Panc1 (cell line): ENCODE measurements around the gene OAS2. TPM values are rescaled to one million over a fixed set of nuclear protein-coding genes. Genes with fewer than 3 reads are reported as not detected.
A peak's percentile ranks its signal among the peaks of the same experiment; 100 is the strongest.

Experiments used
- ATAC-seq: fragments of 200-7000 bp; cut with Tn5 transposase; 2 replicates; pipeline ENCODE4 v1.9.1; 2020; ENCODE audit warnings: mild to moderate bottlenecking, moderate library complexity
- BruUV-seq: library from RNA; stranded (reverse); fragments of 400-500 nt; replicated peaks from 2 replicates; lab custom pipeline; 2021; lab: Mats Ljungman, UMichigan
- CTCF ChIA-PET: fragments of 300-600 bp; sonication (Branson Sonifier 250); formaldehyde crosslinking; loops from one replicate; lab custom pipeline; 2022; ENCODE audit warnings: antibody characterized with exemption; lab: Charles Lee
- POLR2A ChIA-PET: fragments of 300-600 bp; sonication (Branson Sonifier 250); formaldehyde crosslinking; loops from one replicate; lab custom pipeline; 2022; ENCODE audit warnings: antibody characterized with exemption; lab: Charles Lee
- DNase-seq: peaks from one replicate; pipeline ENCODE4 v3.0.0-alpha.2; 2010; ENCODE audit warnings: low read depth, low spot score
- H3K27ac ChIP-seq: 2 replicates; pipeline ENCODE4 v1.5.1; 2011; ENCODE audit warnings: mild to moderate bottlenecking, low read length, inconsistent platforms
- H3K27me3 ChIP-seq: fragments of 200-500 bp; sonication (Bioruptor generic); 2 replicates; pipeline ENCODE4 v1.6.0; 2014; ENCODE audit warnings: low read length, inconsistent platforms; ENCODE audit not compliant: control insufficient read depth, insufficient read depth
- H3K36me3 ChIP-seq: fragments of 200-500 bp; sonication (Bioruptor generic); 2 replicates; pipeline ENCODE4 v1.5.1; 2014; ENCODE audit warnings: inconsistent platforms, mild to moderate bottlenecking, low read length, moderate library complexity; ENCODE audit not compliant: control insufficient read depth, insufficient read depth
- H3K4me1 ChIP-seq: 2 replicates; pipeline ENCODE4 v1.5.1; 2011; ENCODE audit warnings: inconsistent platforms, mild to moderate bottlenecking, low read length, moderate library complexity; ENCODE audit not compliant: control insufficient read depth, insufficient read depth
- H3K4me3 ChIP-seq, 2 experiments: 2 replicates each; pipeline ENCODE4 v1.5.1; 2011 to 2012; ENCODE audit warnings: low read depth in 2 of 2, low read length in 2 of 2, mild to moderate bottlenecking in 2 of 2, inconsistent platforms in 1 of 2, moderate library complexity in 1 of 2
- H3K9me3 ChIP-seq: fragments of 200-500 bp; sonication (Bioruptor generic); 2 replicates; pipeline ENCODE4 v1.5.1; 2014; ENCODE audit warnings: low read depth, mild to moderate bottlenecking, inconsistent platforms, low read length, moderate library complexity; ENCODE audit not compliant: control insufficient read depth, insufficient read depth
- POLR2AphosphoS5 ChIP-seq: IDR thresholded peaks from 2 replicates; pipeline ENCODE4 v1.6.1; 2012; ENCODE audit warnings: mild to moderate bottlenecking, low read depth, low read length, moderate library complexity
- REST ChIP-seq, 2 experiments: IDR thresholded peaks; 2 replicates each; pipeline ENCODE4 v1.6.1; 2011 to 2012; ENCODE audit warnings: low read depth in 2 of 2, control low read depth in 1 of 2, low read length in 1 of 2, mild to moderate bottlenecking in 1 of 2, moderate library complexity in 1 of 2; ENCODE audit not compliant: insufficient read depth in 1 of 2
- SIN3A ChIP-seq: IDR thresholded peaks from 2 replicates; pipeline ENCODE4 v1.6.1; 2012; ENCODE audit warnings: low read depth, mild to moderate bottlenecking, low read length, moderate library complexity, borderline replicate concordance; ENCODE audit not compliant: insufficient read depth
- TCF7L2 ChIP-seq: IDR thresholded peaks from 2 replicates; pipeline ENCODE4 v1.6.1; 2011; ENCODE audit warnings: mild to moderate bottlenecking, low read depth, low read length, inconsistent platforms
- in situ Hi-C: cut with HindIII; loops from 2 replicates; pipeline ENCODE4 v1.10.0; 2016; ENCODE audit warnings: low sequenced_read_pairs, low pct_unique_long_range_greater_than_20kb
- intact Hi-C: fragments of 100-400 bp; cut with micrococcal nuclease; formaldehyde crosslinking; loops from one replicate; pipeline ENCODE4 v1.10.0; 2022; ENCODE audit not compliant: unreplicated experiment
- total RNA-seq: library from RNA; stranded (reverse); gene quantifications from one replicate; pipeline ENCODE4 v1.2.1, GENCODE V29; 2021; ENCODE audit not compliant: unreplicated experiment

Gene OAS2
- total RNA-seq, 1 experiment from 2014 or later: 2.7 TPM

GRCh38 chr12:112977641-112978040 lies 678 bp upstream of the OAS2 start:
- in situ Hi-C loops: no loop called here
- ChIA-PET CTCF (interaction anchor here (0.5 to 0.9 kb wide), 2 partner anchors 120 to 1726 kb away, joined by 3 read pairs; no protein-coding TSS in a partner anchor), POLR2A (no interaction called here)

GRCh38 chr12:112979041-112979680 lies 842 bp downstream of the OAS2 start:
- H3K27ac ChIP-seq: 0 out of 2 replicates have a peak overlapping the region, but pooled peaks have one; percentile 50
- peak; percentile 19; the same call in 1 of the 2 replicates for ATAC-seq

More at GRCh38 chr12:112977641-112978040, 678 bp upstream of the OAS2 start:
- H3K27ac ChIP-seq: peak overlapping the region; percentile 50; the same call in 1 of the 2 replicates
- peak overlapping the region; percentile 23 to 47; a peak in 3 of 4 replicates for H3K4me3 ChIP-seq
- DNase-seq (no peak), ATAC-seq (0 out of 2 replicates have a peak, but pooled peaks have one; percentile 33)
- no peaks in the 10 kb centered on the region for H3K4me1 ChIP-seq
- H3K27me3 ChIP-seq: no peaks in the 10 kb centered on the region
- H3K36me3 ChIP-seq: no peaks in the 10 kb centered on the region
- no peak for TF ChIP-seq REST (IDR thresholded peaks at IDR 0.05; ENCODE audit: insufficient read depth in 1 of 2, low read depth in 2 of 2, low read length in 1 of 2)
- TF ChIP-seq SIN3A: no peak
- BruUV-seq: no TSS peak
- no peaks in the 10 kb centered on the region for H3K9me3 ChIP-seq
- intact Hi-C loops: no loop called here

More at GRCh38 chr12:112979041-112979680, 842 bp downstream of the OAS2 start:
- intact Hi-C loops (no loop called here), in situ Hi-C loops (no loop called here)
- H3K27me3 ChIP-seq: no peaks in the 10 kb centered on the region
- H3K36me3 ChIP-seq: no peaks in the 10 kb centered on the region
- no peaks in the 10 kb centered on the region for H3K4me1 ChIP-seq
- no peak for DNase-seq
- peak overlapping the region in 1 of 2 experiments; percentile 47; a peak in 2 of 4 replicates for H3K4me3 ChIP-seq
- ChIA-PET POLR2A (no interaction called here), CTCF (interaction anchor here (1.3 kb wide), 1 partner anchor 14 kb away, joined by 3 read pairs; no protein-coding TSS in a partner anchor)
- TF ChIP-seq POLR2AphosphoS5: no peak
- no peak for TF ChIP-seq REST (IDR thresholded peaks at IDR 0.05; ENCODE audit: insufficient read depth in 1 of 2, low read depth in 2 of 2, low read length in 1 of 2)
- TF ChIP-seq TCF7L2: no peak
- no TSS peak for BruUV-seq
- H3K9me3 ChIP-seq: peaks cover 2% of the 10 kb centered on the region; the same call in 1 of the 2 replicates
